ENCODE data around the gene PREX1.

Gene PREX1

DNA sequence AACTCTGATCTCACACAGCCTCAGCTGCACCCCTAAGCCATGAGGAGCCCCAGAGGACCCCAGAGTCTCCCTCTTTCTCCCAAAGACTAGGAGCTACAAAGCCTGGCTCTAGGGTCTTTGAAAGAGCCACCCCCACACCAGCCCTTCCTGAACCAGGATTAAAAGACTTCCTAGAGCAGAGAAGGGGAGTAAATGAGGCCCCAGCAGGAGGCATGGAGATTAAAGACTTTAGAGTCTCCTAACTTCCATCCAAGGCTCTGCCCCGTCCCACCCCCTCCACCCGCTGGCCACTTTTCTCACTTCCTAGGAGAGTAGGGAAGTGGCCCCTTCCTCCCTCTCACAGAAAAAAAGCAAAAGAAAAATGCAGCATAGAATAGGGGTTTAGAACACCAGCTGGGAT is 1.7 kb downstream of the PREX1 start:
- no peak for DNase-seq (ENCODE audit: low spot score)

DNA sequence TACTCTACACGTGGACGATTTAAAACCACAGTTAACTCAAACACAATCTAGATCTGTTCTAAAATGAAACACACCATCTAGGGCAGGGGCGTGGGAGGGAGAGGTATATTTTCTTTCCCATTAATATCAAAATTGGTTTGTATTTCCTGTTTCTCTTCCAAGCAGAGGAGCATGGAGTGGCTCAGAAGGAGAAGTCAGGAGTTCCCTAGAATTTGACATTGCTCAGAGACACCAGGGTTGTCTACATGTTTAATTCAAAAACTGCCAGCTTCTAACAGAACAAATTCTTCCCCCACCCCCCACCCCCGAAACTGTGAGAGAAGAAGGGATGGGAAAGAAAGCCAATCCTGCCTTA is 2.3 kb downstream of the PREX1 start:
- no peak for DNase-seq (ENCODE audit: low spot score)

DNA sequence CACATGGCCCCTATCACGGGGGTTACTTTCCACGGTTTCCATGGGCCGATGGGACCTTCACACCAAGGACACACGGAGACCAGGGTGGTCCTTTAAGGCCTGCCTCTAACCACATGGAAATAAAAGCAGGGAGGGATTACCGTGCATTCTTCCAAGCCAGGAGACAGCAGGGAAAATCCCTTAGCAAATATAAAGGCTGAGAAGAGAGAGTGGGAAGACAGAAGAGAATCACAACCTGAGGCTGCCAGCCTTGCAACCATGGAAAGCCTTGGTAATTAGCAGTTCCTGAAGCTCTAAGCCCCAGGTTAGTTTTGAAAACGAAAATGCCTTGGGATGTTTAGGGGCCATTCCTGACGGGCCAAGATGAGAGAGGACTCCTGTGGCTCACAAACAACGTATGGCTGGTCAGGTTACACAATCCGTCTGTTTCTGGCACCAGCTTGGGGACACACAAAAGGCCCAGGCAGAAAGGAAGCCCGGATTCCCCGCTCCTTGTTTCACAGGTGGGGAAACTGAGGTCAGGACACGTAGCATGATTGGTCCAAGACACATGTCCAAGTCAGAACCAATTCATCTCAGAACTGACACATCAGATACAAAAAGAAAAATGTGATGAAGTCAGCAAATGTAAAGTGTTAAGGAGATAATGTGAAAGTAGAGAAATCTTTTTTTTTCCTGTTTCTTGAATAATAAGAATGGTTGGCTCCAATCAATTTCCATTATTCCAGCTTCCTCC is 2.8 kb downstream of the PREX1 start:
- no peak for DNase-seq (ENCODE audit: low spot score)

DNA sequence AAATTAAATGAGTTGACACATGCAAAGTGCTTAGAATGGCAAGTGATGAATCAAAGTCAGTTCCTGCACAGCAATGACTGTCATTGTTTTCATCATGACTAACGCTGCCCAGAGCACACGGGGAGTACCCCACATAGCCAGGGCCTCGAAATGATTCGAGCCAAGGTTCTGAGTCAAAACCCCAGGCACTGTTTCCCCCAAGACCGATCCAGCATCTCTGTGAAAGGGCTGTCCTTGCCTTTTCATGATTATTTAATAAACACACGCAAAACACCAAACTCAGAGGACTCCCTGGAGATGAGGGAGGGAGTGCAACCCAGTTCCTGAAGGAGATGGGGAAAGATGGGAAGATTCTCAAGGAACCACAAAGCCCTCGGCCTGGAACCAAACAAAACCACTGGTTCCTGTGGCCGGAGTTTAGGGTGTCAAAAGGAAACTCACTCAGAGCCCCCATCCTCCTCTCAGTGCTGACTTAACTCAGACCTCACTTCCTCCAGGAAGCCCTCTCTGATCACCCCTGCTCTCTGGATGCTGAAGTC is 3.8 kb downstream of the PREX1 start:
- no peak for DNase-seq (ENCODE audit: low spot score)

DNA sequence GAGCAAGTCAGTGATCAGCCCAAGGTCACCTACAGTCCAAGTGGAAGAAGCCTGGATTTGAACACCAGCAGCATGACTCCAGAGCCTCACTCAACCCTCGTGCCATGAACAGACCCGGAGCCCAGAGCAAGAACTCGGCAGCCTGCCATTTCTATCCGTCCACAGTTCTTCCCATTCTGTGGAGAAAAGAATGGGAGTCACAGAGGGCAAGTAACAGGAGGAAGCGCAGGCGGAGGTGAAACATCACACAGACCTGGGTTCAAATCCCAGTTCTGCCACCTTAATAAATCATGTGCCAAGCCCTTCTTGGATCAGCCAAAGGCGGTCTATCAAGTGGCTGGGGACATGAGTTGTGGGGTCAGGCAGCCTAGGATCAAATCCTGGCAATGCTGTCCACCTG is 4.3 kb downstream of the PREX1 start:
- no peak for DNase-seq (ENCODE audit: low spot score)

- DNase-seq (ENCODE audit: low spot score) = no peak
Measured at GRCh38 chr20:48822879-48823385, 4.9 kb downstream of the PREX1 start.

GRCh38 chr20:48822178-48822577 is 5.6 kb downstream of the PREX1 start:
- DNase-seq (ENCODE audit: low spot score) = no peak

- DNase-seq (ENCODE audit: low spot score) = no peak
Measured at GRCh38 chr20:48821261-48821920, 6.4 kb downstream of the PREX1 start.

DNA sequence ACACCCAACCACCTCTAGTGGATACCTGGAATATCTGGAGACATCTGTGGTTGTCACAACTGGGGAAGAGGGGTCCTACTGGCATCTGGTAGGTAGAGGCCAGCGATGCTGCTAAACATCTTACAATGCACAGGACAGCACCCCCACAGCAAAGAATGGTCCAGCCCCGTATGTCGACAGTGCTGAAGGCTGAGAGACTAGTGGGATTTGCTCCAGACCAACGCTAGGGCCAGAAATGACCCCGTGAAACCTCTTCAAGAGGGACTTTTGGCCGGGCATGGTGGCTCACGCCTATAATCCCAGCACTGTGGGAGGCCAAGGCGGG is 7.2 kb downstream of the PREX1 start:
- DNase-seq (ENCODE audit: low spot score) = no peak

- DNase-seq (ENCODE audit: low spot score) = no peak
Measured at GRCh38 chr20:48819821-48820648, 7.8 kb downstream of the PREX1 start.

GRCh38 chr20:48819089-48819488 is 8.7 kb downstream of the PREX1 start:
- no peak for DNase-seq (ENCODE audit: low spot score)

DNA sequence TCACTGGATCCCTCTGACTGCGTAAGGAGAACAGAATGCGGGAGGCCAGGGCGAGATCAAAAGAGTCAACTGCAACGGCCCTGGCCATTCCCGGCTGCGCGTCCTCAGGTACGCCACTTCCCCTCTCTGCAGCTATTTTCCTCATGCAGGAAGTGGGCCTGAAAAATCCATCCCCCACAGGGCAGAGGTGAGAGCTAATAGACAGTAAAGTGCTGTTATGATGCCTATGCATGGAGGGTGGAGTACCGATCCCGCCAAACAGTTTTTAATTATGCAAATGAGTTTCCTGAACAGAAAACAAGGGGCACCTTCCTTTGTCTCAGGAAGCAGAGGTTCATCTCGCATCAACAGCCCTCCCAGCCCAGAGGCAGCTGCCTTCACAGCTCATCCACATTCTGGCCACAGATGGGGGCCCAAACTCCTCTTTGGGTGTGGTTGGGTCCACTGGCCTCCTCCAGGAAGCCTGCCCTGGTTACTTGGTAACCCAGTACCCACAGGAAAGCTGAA is 9.3 kb downstream of the PREX1 start:
- DNase-seq (ENCODE audit: low spot score) = no peak

DNA sequence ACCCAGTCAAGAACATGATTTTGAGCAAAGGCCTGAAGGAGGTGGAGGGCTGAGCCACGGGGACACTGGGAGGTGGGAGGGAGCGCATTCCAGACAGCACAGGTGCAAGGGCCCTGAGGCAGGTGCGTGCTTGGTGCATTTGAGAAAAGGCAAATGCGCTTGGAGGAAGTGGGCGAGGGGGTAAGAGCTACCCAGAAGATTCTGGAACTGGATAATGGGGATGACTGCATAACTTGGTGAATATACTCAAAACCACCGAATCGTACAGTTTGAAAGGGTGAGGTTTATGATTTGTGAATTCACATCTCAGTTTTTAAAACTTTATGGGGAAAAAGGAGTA is 9.8 kb downstream of the PREX1 start:
- no peak for DNase-seq (ENCODE audit: low spot score)

DNA sequence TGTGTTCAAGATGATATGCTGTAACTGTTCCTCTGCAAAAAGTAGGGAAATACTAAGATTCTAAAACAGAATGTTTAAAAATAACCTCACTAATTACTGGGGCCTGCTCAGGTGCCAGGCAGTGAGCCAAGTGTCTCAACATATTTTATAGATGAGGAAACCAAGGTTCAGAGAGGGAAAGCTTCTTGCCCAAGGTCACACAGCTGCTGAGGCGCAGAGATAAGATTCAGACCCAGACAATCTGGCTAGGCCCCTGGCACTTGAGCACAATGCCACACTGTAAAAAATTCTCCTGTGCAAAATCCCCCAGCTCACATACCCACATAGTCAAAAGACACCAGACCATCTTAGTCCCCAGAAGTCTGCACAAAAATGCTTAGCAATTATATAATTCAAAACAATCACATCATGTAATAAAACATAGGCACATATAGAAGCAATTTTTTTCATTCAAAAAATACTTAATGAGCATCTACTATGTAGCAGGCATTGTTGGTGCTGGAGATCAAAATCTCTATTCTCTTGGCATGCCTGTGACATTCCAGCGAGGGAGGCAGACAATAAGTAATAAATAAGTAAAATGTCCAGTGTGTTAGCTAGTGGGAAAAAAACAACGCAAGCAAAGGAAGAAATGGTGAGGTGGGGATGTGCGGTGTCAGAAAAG is 10.3 kb downstream of the PREX1 start:
- no peak for DNase-seq (ENCODE audit: low spot score)

GRCh38 chr20:48816282-48817205 is 11.3 kb downstream of the PREX1 start:
- no peak for DNase-seq (ENCODE audit: low spot score)

DNA sequence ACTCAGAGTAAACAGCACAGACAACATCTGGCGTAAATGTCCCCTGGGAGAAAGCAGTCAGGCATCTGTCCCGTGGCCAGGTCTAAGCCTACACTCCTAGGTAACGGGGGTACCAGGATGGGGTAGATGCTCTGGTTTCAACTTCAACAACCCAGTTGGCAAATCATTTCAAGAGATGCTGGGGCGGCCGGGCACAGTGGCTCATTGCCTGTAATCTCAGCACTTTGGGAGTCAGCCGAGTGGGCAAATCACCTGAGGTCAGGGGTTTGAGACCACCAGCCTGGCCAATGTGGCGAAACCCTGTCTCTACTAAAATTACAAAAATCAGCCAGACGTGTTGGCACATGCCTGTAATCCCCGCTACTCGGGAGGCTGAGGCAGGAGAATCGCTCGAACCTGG is 12.3 kb downstream of the PREX1 start:
- no peak for DNase-seq (ENCODE audit: low spot score)

DNA sequence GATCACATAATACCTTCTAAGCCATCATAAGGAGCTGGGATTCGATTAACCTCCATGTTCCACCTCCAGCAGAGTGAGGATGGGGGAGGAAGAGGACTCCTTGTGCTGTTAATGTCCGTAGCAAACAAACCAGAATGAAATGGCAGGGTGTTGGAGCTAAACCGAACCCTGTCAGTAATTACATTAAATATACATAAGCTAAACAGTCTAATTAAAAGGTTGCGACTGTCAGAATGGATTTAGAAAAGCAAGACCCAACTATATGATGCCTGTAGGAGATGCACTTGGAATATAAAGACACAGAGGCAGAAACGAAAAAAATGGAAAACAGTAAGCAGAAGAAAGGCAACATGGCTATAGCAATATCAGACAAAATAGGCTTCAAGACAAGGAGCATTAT is 13.2 kb downstream of the PREX1 start:
- no peak for DNase-seq (ENCODE audit: low spot score)

GRCh38 chr20:48813930-48814546 is 13.8 kb downstream of the PREX1 start:
- no peak for DNase-seq (ENCODE audit: low spot score)

GRCh38 chr20:48813446-48813747 is 14.4 kb downstream of the PREX1 start:
- DNase-seq (ENCODE audit: low spot score) = no peak

DNA sequence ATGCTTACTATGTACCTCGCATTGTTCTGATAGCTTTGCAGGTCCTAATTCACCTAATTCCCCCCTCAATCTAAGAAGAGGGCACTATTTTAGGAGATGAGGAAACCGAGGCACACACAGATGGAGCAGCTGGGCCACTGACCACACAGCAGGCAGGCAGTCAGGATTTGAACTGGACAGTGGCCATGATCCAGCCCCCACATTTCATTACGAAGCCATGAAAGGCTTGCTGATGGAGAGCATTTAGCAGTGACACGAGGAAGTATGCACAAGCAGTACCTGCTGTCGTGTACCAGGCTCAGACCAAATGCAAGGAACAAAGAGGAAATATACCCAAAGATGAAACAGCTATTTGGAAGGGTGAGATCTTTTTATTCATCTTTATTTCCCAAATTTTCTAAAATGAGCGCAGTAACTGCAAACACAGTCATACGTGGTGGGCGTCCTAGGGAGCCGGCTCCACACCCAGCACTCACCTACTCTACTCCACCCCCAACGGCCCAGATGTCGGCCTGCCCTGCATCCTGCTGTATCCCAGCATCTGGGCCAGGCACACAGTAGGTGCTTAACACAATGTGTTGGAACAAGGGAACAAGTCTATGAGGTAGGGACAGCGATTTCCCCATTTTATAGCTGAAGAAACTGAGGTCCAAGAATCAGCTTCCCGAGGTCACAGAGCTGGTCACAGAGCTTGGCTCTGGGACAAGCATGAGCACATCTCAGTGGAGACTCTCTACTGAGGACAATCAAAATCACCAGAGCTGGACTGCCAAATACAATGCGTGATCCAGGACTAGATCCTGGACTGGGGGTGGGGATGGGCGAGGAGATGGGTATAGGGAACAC is 15.0 kb downstream of the PREX1 start:
- no peak for DNase-seq (ENCODE audit: low spot score)

Measured in cerebellar cortex (tissue), 1 donor.